NT2/D1 (cell line): ENCODE data around the gene NCOR1.

ENCODE experiments used
- SUZ12 ChIP-seq: IDR thresholded peaks from 2 replicates; pipeline ENCODE4 v1.6.1; 2011; ENCODE audit not compliant: insufficient read length, insufficient read depth; ENCODE audit errors: extremely low read depth
- YY1 ChIP-seq: IDR thresholded peaks from 2 replicates; pipeline ENCODE4 v1.6.1; 2011; ENCODE audit not compliant: insufficient read length, insufficient read depth

DNA sequence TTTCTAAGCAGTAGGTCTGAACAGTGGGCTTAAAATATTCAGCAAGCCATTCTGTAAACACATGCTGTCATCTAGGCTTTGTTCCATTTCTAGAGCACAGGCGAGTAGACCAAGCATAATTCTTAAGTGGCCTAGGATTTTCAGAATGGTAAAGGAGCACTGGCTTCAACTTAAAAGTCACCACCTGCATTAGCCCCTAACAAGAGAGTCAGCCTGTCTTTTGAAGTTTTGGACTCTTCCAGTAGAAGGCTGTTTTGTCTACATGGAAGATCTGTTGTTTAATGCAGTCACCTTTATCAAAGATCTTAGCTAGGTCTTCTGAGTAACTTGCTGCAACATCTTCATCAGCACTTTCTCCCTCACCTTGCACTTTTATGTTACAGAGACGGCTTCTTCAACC lies 179.1 kb downstream of the NCOR1 start:
- TF ChIP-seq YY1 (no peak), SUZ12 (no peak)
